GM12878 (cell line): ENCODE results near the gene DAD1. TPM values are rescaled to one million over a fixed set of nuclear protein-coding genes. Genes with fewer than 3 reads are reported as not detected.

Experiments used
- ATAC-seq: fragments of 200-7000 bp; cut with Tn5 transposase; 3 replicates; pipeline ENCODE4 v1.9.1; 2020; ENCODE audit warnings: mild to moderate bottlenecking, moderate library complexity
- Bru-seq: library from RNA; stranded (reverse); fragments of 400-500 nt; gene quantifications from one replicate; lab custom pipeline; 2021; lab: Mats Ljungman, UMichigan
- BruChase-seq, 2 experiments: library from RNA; stranded (reverse); fragments of 400-500 nt; gene quantifications; one replicate each; lab custom pipeline; 2021; lab: Mats Ljungman, UMichigan
- BruUV-seq: library from RNA; stranded (reverse); fragments of 400-500 nt; replicated peaks from 2 replicates; lab custom pipeline; 2021; lab: Mats Ljungman, UMichigan
- CTCF ChIA-PET: fragments of 300-600 bp; sonication (Branson Sonifier 250); formaldehyde crosslinking; extraction: SDS; loops from one replicate; lab custom pipeline; 2021; ENCODE audit warnings: inconsistent platforms; lab: Yijun Ruan, JAX
- POLR2A ChIA-PET: fragments of 350-600 bp; formaldehyde crosslinking; extraction: SDS; loops from one replicate; lab custom pipeline; 2021; ENCODE audit warnings: inconsistent platforms; lab: Charles Lee
- RAD21 ChIA-PET: fragments of 300-600 bp; sonication (Branson Sonifier 250); formaldehyde crosslinking; loops from one replicate; lab custom pipeline; 2023; ENCODE audit warnings: antibody characterized with exemption; ENCODE audit not compliant: unreplicated experiment; lab: Charles Lee
- SMC1A ChIA-PET: fragments of 300-600 bp; sonication (Branson Sonifier 250); formaldehyde crosslinking; loops from one replicate; lab custom pipeline; 2023; ENCODE audit not compliant: unreplicated experiment, uncharacterized antibody; lab: Charles Lee
- DNase-seq: peaks from one replicate; pipeline ENCODE4 v3.0.0-alpha.2; 2011; ENCODE audit warnings: low read depth, low spot score
- FAIRE-seq: peaks from 3 replicates; lab custom pipeline; 2011; peaks lifted over from hg19 to GRCh38; lab: Jason Lieb, UNC
- H2AFZ ChIP-seq: 2 replicates; pipeline ENCODE4 v1.6.0; 2011; ENCODE audit warnings: low read depth, low read length, control low read depth; ENCODE audit not compliant: control insufficient read depth
- H3K27ac ChIP-seq: 2 replicates; pipeline ENCODE4 v1.5.1; 2011; ENCODE audit warnings: control low read depth; ENCODE audit not compliant: control insufficient read depth, insufficient read depth
- H3K27me3 ChIP-seq, 2 experiments: replicated peaks in 1 of 2; 2 replicates each; pipeline versions ENCODE4 v1.6.0 to v1.6.1; 2011; ENCODE audit warnings: low read length in 1 of 2; ENCODE audit not compliant: control insufficient read depth in 2 of 2, insufficient read depth in 2 of 2
- H3K36me3 ChIP-seq, 2 experiments: 2 replicates each; pipeline ENCODE4 v1.5.1; 2011; ENCODE audit warnings: low read length in 1 of 2; ENCODE audit not compliant: control insufficient read depth in 2 of 2, insufficient read depth in 2 of 2
- H3K4me1 ChIP-seq: 2 replicates; pipeline ENCODE4 v1.6.1; 2011; ENCODE audit warnings: mild to moderate bottlenecking, low read length, moderate library complexity, mixed read lengths; ENCODE audit not compliant: control insufficient read depth, insufficient read depth
- H3K4me2 ChIP-seq: 2 replicates; pipeline ENCODE4 v1.6.0; 2011; ENCODE audit warnings: control low read depth; ENCODE audit not compliant: control insufficient read depth, insufficient read depth
- H3K4me3 ChIP-seq: fragments of 200-600 bp; sonication (generic); 2 replicates; pipeline ENCODE4 v1.5.1; 2016
- H3K79me2 ChIP-seq: 2 replicates; pipeline ENCODE4 v1.6.0; 2011; ENCODE audit warnings: low read length; ENCODE audit not compliant: control insufficient read depth, insufficient read depth
- H3K9ac ChIP-seq: 2 replicates; pipeline ENCODE4 v1.8.0; 2011; ENCODE audit warnings: low read length, control low read depth, mixed read lengths; ENCODE audit not compliant: control insufficient read depth, insufficient read depth
- H3K9me3 ChIP-seq: replicated peaks from 3 replicates; pipeline ENCODE4 v1.5.1; 2011; ENCODE audit warnings: mild to moderate bottlenecking, low read length; ENCODE audit not compliant: control insufficient read depth, insufficient read depth
- H4K20me1 ChIP-seq: 2 replicates; pipeline ENCODE4 v1.6.0; 2011; ENCODE audit not compliant: control insufficient read depth, insufficient read depth
- BMI1 ChIP-seq: fragments of 450-650 bp; IDR thresholded peaks from 2 replicates; pipeline ENCODE4 v1.6.1; 2016; ENCODE audit warnings: mild to moderate bottlenecking, moderate library complexity, borderline replicate concordance
- CHD2 ChIP-seq: IDR thresholded peaks from 2 replicates; pipeline ENCODE4 v1.6.1; 2011; ENCODE audit warnings: low read depth, low read length, improper control_type of control experiment, borderline replicate concordance
- JUND ChIP-seq: IDR thresholded peaks from 2 replicates; pipeline ENCODE4 v1.6.1; 2012; ENCODE audit warnings: low read depth, mild to moderate bottlenecking, low read length, improper control_type of control experiment, moderate library complexity
- RELA ChIP-seq: fragments of 450-650 bp; IDR thresholded peaks from 2 replicates; pipeline ENCODE4 v1.8.0; 2014; ENCODE audit warnings: borderline replicate concordance; ENCODE audit not compliant: partially characterized antibody
- SMC3 ChIP-seq: IDR thresholded peaks from 2 replicates; pipeline ENCODE4 v1.6.1; 2011; ENCODE audit warnings: low read length, improper control_type of control experiment, borderline replicate concordance
- SPI1 ChIP-seq: IDR thresholded peaks from 2 replicates; pipeline ENCODE4 v1.6.1; 2011; ENCODE audit warnings: low read depth, mild to moderate bottlenecking, low read length, moderate library complexity, borderline replicate concordance; ENCODE audit not compliant: insufficient read depth
- SREBF2 ChIP-seq: IDR thresholded peaks from 2 replicates; pipeline ENCODE4 v1.6.1; 2012; ENCODE audit warnings: mild to moderate bottlenecking, low read length
- ZNF217 ChIP-seq: fragments of 450-650 bp; IDR thresholded peaks from 2 replicates; pipeline ENCODE4 v1.6.1; 2017; ENCODE audit warnings: antibody characterized with exemption, mild to moderate bottlenecking
- WGBS: methylation state at CpG from one replicate; pipeline ENCODE4 v1.1.6; 2016; ENCODE audit warnings: low lambda C conversion rate; ENCODE audit not compliant: insufficient replicate concordance, insufficient coverage; ENCODE audit errors: missing lambda C conversion rate; 5-methylcytosine and 5-hydroxymethylcytosine counted together
- in situ Hi-C: fragments of 300-500 bp; cut with MboI; formaldehyde crosslinking; loops from 9 replicates; pipeline ENCODE4 v1.14.3; 2018; ENCODE audit warnings: mixed read lengths
- intact Hi-C: fragments of 100-400 bp; cut with micrococcal nuclease; formaldehyde crosslinking; loops from one replicate; pipeline ENCODE4 v1.14.2; 2022; ENCODE audit not compliant: unreplicated experiment
- long read RNA-seq, 2 experiments: library from polyadenylated mRNA; unstranded; transcript quantifications; one replicate each; pipeline ENCODE4 v2.0.0, GENCODE V29; 2019 to 2020
- polyA minus RNA-seq, 3 experiments: library from RNA; depleted of rRNA, polyadenylated mRNA; stranded (reverse); fragments of >200 nt; gene quantifications; 2 replicates each; pipeline ENCODE4 v1.2.3, GENCODE V29; 2011
- polyA plus RNA-seq, 11 experiments: library from polyadenylated mRNA; depleted of rRNA in 4 of 11; unstranded in 6 of 11; stranded (reverse) in 5 of 11; fragments of >200 nt; fragmentation: Nextera tagmentation in 4 of 11; fragmentation: Illumina TruSeq in 1 of 11; extraction: Ambion mirVana in 4 of 11; extraction: Trizol in 1 of 11; gene quantifications; 1 replicate in 1 of 11; 2 replicates in 10 of 11; pipeline versions ENCODE4 v1.2.1 to v1.2.3, GENCODE V29; 2011 to 2016; ENCODE audit warnings: inconsistent platforms in 2 of 11, missing spikeins in 2 of 11, low read depth in 1 of 11
- total RNA-seq, 4 experiments: library from RNA; depleted of rRNA in 3 of 4; stranded (reverse); fragments of >200 nt in 3 of 4; fragmentation: Illumina TruSeq in 1 of 4; extraction: Trizol in 1 of 4; gene quantifications; 2 replicates each; pipeline versions ENCODE4 v1.2.1 to v1.2.3, GENCODE V29; 2013 to 2021
- TF ChIP-seq, protein P1 (sequence below): fragments of 450-650 bp; IDR thresholded peaks from 2 replicates; pipeline ENCODE4 v1.6.1; 2014; ENCODE audit warnings: mild to moderate bottlenecking
- TF ChIP-seq, protein P2 (sequence below): IDR thresholded peaks from 2 replicates; pipeline ENCODE4 v1.6.1; 2012; ENCODE audit warnings: low read depth, low read length, improper control_type of control experiment
- TF ChIP-seq, protein P3 (sequence below): fragments of 450-650 bp; IDR thresholded peaks from 2 replicates; pipeline ENCODE4 v1.6.1; 2017; ENCODE audit warnings: mild to moderate bottlenecking, low read depth, inconsistent platforms; ENCODE audit not compliant: poor library complexity, severe bottlenecking

The DAD1 gene
- total RNA-seq (2013; cell fraction: nucleolus; rRNA removed) = 77.8 and 78.3 TPM in 2 replicates
- total RNA-seq (2014; rRNA removed) (248 and 269 TPM in 2 replicates), total RNA-seq (2014; rRNA removed; fragmentation: Illumina TruSeq; extraction: Trizol) (210 and 218 TPM in 2 replicates), total RNA-seq (2021) (161 and 169 TPM in 2 replicates), polyA plus RNA-seq (2011; rRNA removed) (302 and 306 TPM in 2 replicates), polyA plus RNA-seq (2014; fragmentation: Illumina TruSeq; extraction: Trizol) (306 and 315 TPM in 2 replicates), polyA plus RNA-seq (2014; fragmentation: Nextera tagmentation; extraction: Ambion mirVana) (100 to 1,000 TPM; 711 to 920 TPM), polyA plus RNA-seq (2014; rRNA removed) (294 and 324 TPM in 2 replicates), polyA plus RNA-seq (2016; fragmentation: Nextera tagmentation; extraction: Ambion mirVana) (100 to 1,000 TPM; 604 to 609 TPM), polyA minus RNA-seq (2011; rRNA and poly(A)+ RNA removed) (104 and 162 TPM in 2 replicates), Bru-seq, nascent RNA (percentile 85 among the genes with signal in this experiment), BruChase-seq, experiment 1, labeled RNA remaining after a 6-hour chase (percentile 83 among the genes with signal in this experiment), BruChase-seq, experiment 2, labeled RNA remaining after a 2-hour chase (percentile 77 among the genes with signal in this experiment)
- 154 TPM for polyA plus RNA-seq (2011; ENCODE audit: low read depth)
- polyA plus RNA-seq (2011; cell fraction: cytosol; rRNA removed) = 434 and 580 TPM in 2 replicates
- 112 and 139 TPM in 2 replicates for polyA plus RNA-seq (2011; cell fraction: nucleus; rRNA removed)
- 237 and 253 TPM in 2 replicates for polyA plus RNA-seq (2012)
- polyA minus RNA-seq (2011; cell fraction: cytosol; rRNA and poly(A)+ RNA removed) = 33.4 and 47.1 TPM in 2 replicates
- polyA minus RNA-seq (2011; cell fraction: nucleus; rRNA and poly(A)+ RNA removed) = 42.2 and 59.7 TPM in 2 replicates
- long read RNA-seq, experiment 1, transcript DAD1-201 (3 exons, 731 nt) = major isoform, 108 of 121 reads
- long read RNA-seq, experiment 1, partial matches to known transcripts = 1 of 121 reads
- long read RNA-seq, experiment 1, other reads (novel, unspliced or antisense) = 10 of 121 reads
- long read RNA-seq, experiment 2, transcript DAD1-201 (3 exons, 731 nt) = major isoform, 484 of 513 reads
- long read RNA-seq, experiment 2, partial matches to known transcripts = 6 of 513 reads
- long read RNA-seq, experiment 2, other reads (novel, unspliced or antisense) = 19 of 513 reads

DNA sequence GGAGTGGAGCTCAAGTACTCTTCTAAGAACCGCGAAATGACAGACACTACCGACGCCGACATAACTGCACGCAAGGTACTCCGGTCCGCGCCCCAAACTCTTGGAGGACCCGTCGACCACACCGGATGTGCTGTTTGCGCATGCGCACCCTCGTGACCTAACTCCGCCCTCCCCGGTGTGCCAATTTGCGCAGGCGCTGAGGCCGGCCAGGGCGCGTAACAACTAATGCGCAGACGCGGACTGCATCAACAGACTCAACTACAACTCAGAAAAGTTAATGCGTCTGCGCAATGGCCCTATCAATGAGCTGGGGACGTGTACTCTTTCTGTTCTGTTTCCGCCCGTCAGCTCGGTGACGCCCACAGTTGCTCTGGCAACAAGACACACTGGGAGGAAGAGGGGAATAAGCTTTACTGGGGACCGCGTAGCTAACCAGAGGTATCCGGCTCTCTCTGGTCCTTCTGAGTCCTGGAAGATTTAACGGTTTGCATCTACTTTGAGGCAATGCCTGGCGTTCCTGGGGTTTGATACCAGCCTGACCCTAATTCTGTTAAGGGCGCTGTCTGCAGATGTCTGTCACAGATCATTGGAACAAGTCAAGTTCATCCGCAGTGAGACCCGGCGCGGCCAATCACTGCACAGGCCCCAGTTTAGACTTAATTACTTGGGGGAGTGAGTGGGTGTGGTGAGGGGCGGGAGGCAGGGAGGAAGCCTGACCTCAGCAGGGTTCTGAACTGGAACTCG, at the start of gene DAD1:
Gene DAD1 (minus strand): TSS at position 129 of the 744 bp plus-strand sequence. CDS start 67 bp downstream, at position 62.
- ChIA-PET SMC1A (interaction anchor here (0.7 to 7.0 kb wide), 18 partner anchors 10 to 282 kb away, joined by 3 to 72 read pairs (median 4); partner anchors contain the start of genes ABHD4 and LRP10), POLR2A (interaction anchor here (0.7 to 8.1 kb wide), 10 partner anchors 10 to 506 kb away, joined by 3 to 91 read pairs (median 4); partner anchors contain the start of genes ABHD4, ACIN1, C14orf119 and LRP10), RAD21 (interaction anchor here (0.6 to 4.6 kb wide), 19 partner anchors 10 to 1818 kb away, joined by 3 to 49 read pairs (median 4); partner anchors contain the start of genes ABHD4, OXA1L and RBM23), CTCF (interaction anchor here (0.6 to 6.4 kb wide), 22 partner anchors 10 to 488 kb away, joined by 3 to 58 read pairs (median 4); partner anchors contain the start of genes ABHD4 and OXA1L)
- H4K20me1 ChIP-seq = no peaks in the 10 kb centered on the region
- peak; percentile 100 for DNase-seq
- ATAC-seq = peak; percentile 93
- intact Hi-C loops (loop anchor here (5.0 kb wide), 3 partner anchors 63 to 178 kb away; partner anchors contain the start of gene OXA1L), in situ Hi-C loops (no loop called here)
- H3K79me2 ChIP-seq = peaks cover 42% of the 10 kb centered on the region
- H3K9me3 ChIP-seq = no peaks in the 10 kb centered on the region
- peak within 1 kb of the TSS; percentile 91 for H3K27ac ChIP-seq
- peak within 1 kb of the TSS; percentile 96 for H2AFZ ChIP-seq
- peak; percentile 100 for FAIRE-seq
- BruUV-seq = TSS peak; percentile 90
- H3K4me2 ChIP-seq = peak within 1 kb of the TSS; percentile 91
- H3K4me3 ChIP-seq = peak within 1 kb of the TSS; percentile 92
- WGBS = under 1% methylated on average over 44 of the region's 44 CpGs
- no peaks in the 10 kb centered on the region; a peak in 1 of 4 replicates for H3K27me3 ChIP-seq
- peaks cover 20% of the 10 kb centered on the region for H3K4me1 ChIP-seq
- H3K9ac ChIP-seq = peak within 1 kb of the TSS; percentile 96
- peaks cover 0 to 7% of the 10 kb centered on the region in 2 experiments; a peak in 1 of 4 replicates for H3K36me3 ChIP-seq
- TF ChIP-seq SREBF2 (no peak), SPI1 (peak; percentile 46; the same call in 1 of the 2 replicates), SMC3 (no peak), BMI1 (peak; percentile 96), ZNF217 (no peak), CHD2 (no peak), RELA (peak; percentile 74), JUND (no peak)
- TF ChIP-seq, protein P1, sequence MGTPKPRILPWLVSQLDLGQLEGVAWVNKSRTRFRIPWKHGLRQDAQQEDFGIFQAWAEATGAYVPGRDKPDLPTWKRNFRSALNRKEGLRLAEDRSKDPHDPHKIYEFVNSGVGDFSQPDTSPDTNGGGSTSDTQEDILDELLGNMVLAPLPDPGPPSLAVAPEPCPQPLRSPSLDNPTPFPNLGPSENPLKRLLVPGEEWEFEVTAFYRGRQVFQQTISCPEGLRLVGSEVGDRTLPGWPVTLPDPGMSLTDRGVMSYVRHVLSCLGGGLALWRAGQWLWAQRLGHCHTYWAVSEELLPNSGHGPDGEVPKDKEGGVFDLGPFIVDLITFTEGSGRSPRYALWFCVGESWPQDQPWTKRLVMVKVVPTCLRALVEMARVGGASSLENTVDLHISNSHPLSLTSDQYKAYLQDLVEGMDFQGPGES = no peak
- TF ChIP-seq, protein P2, sequence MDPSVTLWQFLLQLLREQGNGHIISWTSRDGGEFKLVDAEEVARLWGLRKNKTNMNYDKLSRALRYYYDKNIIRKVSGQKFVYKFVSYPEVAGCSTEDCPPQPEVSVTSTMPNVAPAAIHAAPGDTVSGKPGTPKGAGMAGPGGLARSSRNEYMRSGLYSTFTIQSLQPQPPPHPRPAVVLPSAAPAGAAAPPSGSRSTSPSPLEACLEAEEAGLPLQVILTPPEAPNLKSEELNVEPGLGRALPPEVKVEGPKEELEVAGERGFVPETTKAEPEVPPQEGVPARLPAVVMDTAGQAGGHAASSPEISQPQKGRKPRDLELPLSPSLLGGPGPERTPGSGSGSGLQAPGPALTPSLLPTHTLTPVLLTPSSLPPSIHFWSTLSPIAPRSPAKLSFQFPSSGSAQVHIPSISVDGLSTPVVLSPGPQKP = 0 out of 2 replicates have a peak, but pooled peaks have one; percentile 24
- TF ChIP-seq, protein P3, sequence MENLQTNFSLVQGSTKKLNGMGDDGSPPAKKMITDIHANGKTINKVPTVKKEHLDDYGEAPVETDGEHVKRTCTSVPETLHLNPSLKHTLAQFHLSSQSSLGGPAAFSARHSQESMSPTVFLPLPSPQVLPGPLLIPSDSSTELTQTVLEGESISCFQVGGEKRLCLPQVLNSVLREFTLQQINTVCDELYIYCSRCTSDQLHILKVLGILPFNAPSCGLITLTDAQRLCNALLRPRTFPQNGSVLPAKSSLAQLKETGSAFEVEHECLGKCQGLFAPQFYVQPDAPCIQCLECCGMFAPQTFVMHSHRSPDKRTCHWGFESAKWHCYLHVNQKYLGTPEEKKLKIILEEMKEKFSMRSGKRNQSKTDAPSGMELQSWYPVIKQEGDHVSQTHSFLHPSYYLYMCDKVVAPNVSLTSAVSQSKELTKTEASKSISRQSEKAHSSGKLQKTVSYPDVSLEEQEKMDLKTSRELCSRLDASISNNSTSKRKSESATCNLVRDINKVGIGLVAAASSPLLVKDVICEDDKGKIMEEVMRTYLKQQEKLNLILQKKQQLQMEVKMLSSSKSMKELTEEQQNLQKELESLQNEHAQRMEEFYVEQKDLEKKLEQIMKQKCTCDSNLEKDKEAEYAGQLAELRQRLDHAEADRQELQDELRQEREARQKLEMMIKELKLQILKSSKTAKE = no peak
